Ectodermal cell (in vitro differentiated cells): Measurements from ENCODE around the gene LOXHD1.

Experiments used
- H3K27ac ChIP-seq: 2 replicates; pipeline ENCODE4 v1.7.0; 2013; ENCODE audit warnings: mild to moderate bottlenecking, low read depth, low read length; ENCODE audit not compliant: insufficient read depth, poor library complexity, severe bottlenecking
- H3K27me3 ChIP-seq: 2 replicates; pipeline ENCODE4 v1.7.0; 2013; ENCODE audit warnings: mild to moderate bottlenecking, low read length; ENCODE audit not compliant: insufficient read depth, control insufficient read depth, poor library complexity, severe bottlenecking
- H3K36me3 ChIP-seq: one replicate; pipeline ENCODE4 v1.7.0; 2013; ENCODE audit warnings: low read length; ENCODE audit not compliant: control insufficient read depth, insufficient read depth
- H3K4me1 ChIP-seq: one replicate; pipeline ENCODE4 v1.7.0; 2013; ENCODE audit warnings: low read length; ENCODE audit not compliant: control insufficient read depth, insufficient read depth
- H3K4me3 ChIP-seq: 2 replicates; pipeline ENCODE4 v1.7.0; 2013; ENCODE audit warnings: low read depth, low read length, control low read depth; ENCODE audit not compliant: insufficient read depth
- H3K9me3 ChIP-seq: 2 replicates; pipeline ENCODE4 v1.7.0; 2013; ENCODE audit warnings: mild to moderate bottlenecking, low read length, moderate library complexity; ENCODE audit not compliant: control insufficient read depth
- WGBS, 2 experiments: methylation state at CpG; one replicate each; pipeline ENCODE4 v1.1.7; 2013; ENCODE audit warnings: missing lambda C conversion rate in 2 of 2; 5-methylcytosine and 5-hydroxymethylcytosine counted together

LOXHD1 gene

GRCh38 chr18:46439037-46439436, 218.0 kb downstream of the LOXHD1 start:
- Histone ChIP-seq H3K36me3 (no peaks in the 10 kb centered on the region), H3K4me1 (peaks cover 5% of the 10 kb centered on the region), H3K4me3 (no peak overlapping the region), H3K9me3 (no peaks in the 10 kb centered on the region), H3K27me3 (no peaks in the 10 kb centered on the region), H3K27ac (no peak overlapping the region)
- WGBS, 2 experiments, result 94 to 97% methylated on average over 4 of the region's 4 CpGs

- no peaks in the 10 kb centered on the region for H3K27me3 ChIP-seq
- peaks cover 8% of the 10 kb centered on the region for H3K4me1 ChIP-seq
- H3K4me3 ChIP-seq, result no peak overlapping the region
- whole genome bisulfite sequencing, 2 experiments, result 86 to 97% methylated on average over 5 of the region's 5 CpGs
- no peak overlapping the region for H3K27ac ChIP-seq
- no peaks in the 10 kb centered on the region for H3K9me3 ChIP-seq
- H3K36me3 ChIP-seq, result no peaks in the 10 kb centered on the region
Measured at GRCh38 chr18:46437061-46437460, 220.0 kb downstream of the LOXHD1 start.

- no peaks in the 10 kb centered on the region for H3K36me3 ChIP-seq
- 88 to 95% methylated on average over 2 of the region's 2 CpGs for WGBS, 2 experiments
- peaks cover 12% of the 10 kb centered on the region for H3K4me1 ChIP-seq
- no peak overlapping the region for H3K4me3 ChIP-seq
- no peaks in the 10 kb centered on the region for H3K27me3 ChIP-seq
- no peaks in the 10 kb centered on the region for H3K9me3 ChIP-seq
- H3K27ac ChIP-seq, result no peak overlapping the region
Measured at GRCh38 chr18:46436621-46437020, 220.4 kb downstream of the LOXHD1 start.

GRCh38 chr18:46435031-46435430, 222.0 kb downstream of the LOXHD1 start:
- Histone ChIP-seq H3K9me3 (no peaks in the 10 kb centered on the region), H3K4me1 (peaks cover 14% of the 10 kb centered on the region), H3K27ac (no peak overlapping the region), H3K27me3 (no peaks in the 10 kb centered on the region), H3K36me3 (no peaks in the 10 kb centered on the region), H3K4me3 (no peak overlapping the region)
- WGBS, 2 experiments, result 93 to 95% methylated on average over 9 of the region's 9 CpGs

- 95 to 96% methylated on average over 3 of the region's 3 CpGs for WGBS, 2 experiments
- H3K27me3 ChIP-seq, result no peaks in the 10 kb centered on the region
Measured at GRCh38 chr18:46434629-46435028, 222.4 kb downstream of the LOXHD1 start.

GRCh38 chr18:46433121-46433826, 223.7 kb downstream of the LOXHD1 start:
- no peak overlapping the region for H3K4me3 ChIP-seq
- peaks cover 14% of the 10 kb centered on the region for H3K4me1 ChIP-seq
- H3K27me3 ChIP-seq, result no peaks in the 10 kb centered on the region
- no peaks in the 10 kb centered on the region for H3K9me3 ChIP-seq
- WGBS, 2 experiments, result 82 to 88% methylated on average over 35 of the region's 35 CpGs
- H3K27ac ChIP-seq, result no peak overlapping the region
- no peaks in the 10 kb centered on the region for H3K36me3 ChIP-seq

More at GRCh38 chr18:46434629-46435028, 222.4 kb downstream of the LOXHD1 start:
- Histone ChIP-seq H3K27ac (no peak overlapping the region), H3K36me3 (no peaks in the 10 kb centered on the region), H3K9me3 (no peaks in the 10 kb centered on the region), H3K4me1 (peaks cover 14% of the 10 kb centered on the region), H3K4me3 (no peak overlapping the region)

GRCh38 chr18:46431522-46432171, 225.4 kb downstream of the LOXHD1 start:
- 51 to 57% methylated on average over 4 of the region's 4 CpGs for WGBS, 2 experiments

GRCh38 chr18:46429649-46430224, 227.3 kb downstream of the LOXHD1 start:
- H3K9me3 ChIP-seq, result no peaks in the 10 kb centered on the region
- no peak overlapping the region for H3K4me3 ChIP-seq
- H3K36me3 ChIP-seq, result no peaks in the 10 kb centered on the region
- WGBS, 2 experiments, result 87% methylated on average over 2 of the region's 2 CpGs
- peaks cover 17% of the 10 kb centered on the region for H3K4me1 ChIP-seq
- no peak overlapping the region for H3K27ac ChIP-seq
- no peaks in the 10 kb centered on the region for H3K27me3 ChIP-seq

More at GRCh38 chr18:46431522-46432171, 225.4 kb downstream of the LOXHD1 start:
- Histone ChIP-seq H3K27me3 (no peaks in the 10 kb centered on the region), H3K36me3 (no peaks in the 10 kb centered on the region), H3K9me3 (no peaks in the 10 kb centered on the region), H3K4me1 (peaks cover 14% of the 10 kb centered on the region), H3K27ac (no peak overlapping the region), H3K4me3 (no peak overlapping the region)

GRCh38 chr18:46429130-46429529, 227.9 kb downstream of the LOXHD1 start:
- peaks cover 23% of the 10 kb centered on the region for H3K4me1 ChIP-seq
- WGBS, 2 experiments, result 92 to 95% methylated on average over 4 of the region's 4 CpGs
- no peaks in the 10 kb centered on the region for H3K9me3 ChIP-seq
- no peaks in the 10 kb centered on the region for H3K27me3 ChIP-seq
- no peaks in the 10 kb centered on the region for H3K36me3 ChIP-seq
- H3K4me3 ChIP-seq, result no peak overlapping the region
- no peak overlapping the region for H3K27ac ChIP-seq

GRCh38 chr18:46428368-46428767, 228.7 kb downstream of the LOXHD1 start:
- Histone ChIP-seq H3K27me3 (no peaks in the 10 kb centered on the region), H3K4me1 (peaks cover 31% of the 10 kb centered on the region), H3K9me3 (no peaks in the 10 kb centered on the region), H3K4me3 (no peak overlapping the region), H3K27ac (no peak overlapping the region), H3K36me3 (no peaks in the 10 kb centered on the region)
- 95 to 97% methylated on average over 3 of the region's 3 CpGs for WGBS, 2 experiments
